Testis (tissue), 2 donors: Measurements from ENCODE around the gene MED12L.

Source experiments
- POLR2A ChIP-seq: fragments of 450-650 bp; IDR thresholded peaks from one replicate; pipeline ENCODE4 v1.6.1; 2017; ENCODE audit warnings: antibody characterized with exemption, mild to moderate bottlenecking, moderate library complexity
- TF ChIP-seq, protein P1 (sequence below), 3 experiments: fragments of 450-650 bp in 2 of 3; fragments of 200-600 bp in 1 of 3; sonication (generic) in 1 of 3; IDR thresholded peaks; one replicate each; pipeline ENCODE4 v1.5.1; 2016 to 2019; ENCODE audit warnings: antibody characterized with exemption in 3 of 3, mild to moderate bottlenecking in 2 of 3, moderate library complexity in 1 of 3

GRCh38 chr3:151147299-151147698, 61.8 kb downstream of the MED12L start:
- TF ChIP-seq, protein P1, sequence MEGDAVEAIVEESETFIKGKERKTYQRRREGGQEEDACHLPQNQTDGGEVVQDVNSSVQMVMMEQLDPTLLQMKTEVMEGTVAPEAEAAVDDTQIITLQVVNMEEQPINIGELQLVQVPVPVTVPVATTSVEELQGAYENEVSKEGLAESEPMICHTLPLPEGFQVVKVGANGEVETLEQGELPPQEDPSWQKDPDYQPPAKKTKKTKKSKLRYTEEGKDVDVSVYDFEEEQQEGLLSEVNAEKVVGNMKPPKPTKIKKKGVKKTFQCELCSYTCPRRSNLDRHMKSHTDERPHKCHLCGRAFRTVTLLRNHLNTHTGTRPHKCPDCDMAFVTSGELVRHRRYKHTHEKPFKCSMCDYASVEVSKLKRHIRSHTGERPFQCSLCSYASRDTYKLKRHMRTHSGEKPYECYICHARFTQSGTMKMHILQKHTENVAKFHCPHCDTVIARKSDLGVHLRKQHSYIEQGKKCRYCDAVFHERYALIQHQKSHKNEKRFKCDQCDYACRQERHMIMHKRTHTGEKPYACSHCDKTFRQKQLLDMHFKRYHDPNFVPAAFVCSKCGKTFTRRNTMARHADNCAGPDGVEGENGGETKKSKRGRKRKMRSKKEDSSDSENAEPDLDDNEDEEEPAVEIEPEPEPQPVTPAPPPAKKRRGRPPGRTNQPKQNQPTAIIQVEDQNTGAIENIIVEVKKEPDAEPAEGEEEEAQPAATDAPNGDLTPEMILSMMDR (IDR thresholded peaks at IDR 0.05) = no peak
- TF ChIP-seq POLR2A = no peak
